ENCODE results near the gene SELL.
"Not testable (repeated sequence)": the region's sequence is repeated elsewhere in the genome, so short reads cannot be mapped to it uniquely, and the experiment has no call there.

Gene SELL

DNA sequence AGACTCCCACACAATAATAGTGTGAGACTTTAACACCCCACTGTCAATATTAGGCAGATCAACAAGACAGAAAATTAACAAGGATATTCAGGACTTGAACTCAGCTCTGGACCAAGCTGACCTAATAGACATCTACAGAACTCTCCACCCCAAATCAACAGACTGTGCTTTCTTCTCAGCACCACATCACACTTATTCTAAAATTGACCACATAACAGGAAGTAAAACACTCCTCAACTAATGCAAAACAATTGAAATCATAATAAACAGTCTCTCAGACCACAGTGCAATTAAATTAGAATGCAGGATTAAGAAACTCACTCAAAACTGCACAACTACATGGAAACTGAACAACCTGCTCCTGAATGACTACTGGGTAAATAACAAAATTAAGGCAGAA, 52.6 kb downstream of the SELL start:
- not testable (repeated sequence) for H3K27me3 ChIP-seq (ENCODE audit: control insufficient read depth, insufficient read depth, low read length); H3K4me3 ChIP-seq (ENCODE audit: low read depth, low read length); H3K9ac ChIP-seq (ENCODE audit: low read depth, low read length); H3K9me3 ChIP-seq (ENCODE audit: control insufficient read depth, insufficient read depth, low read length); H3K36me3 ChIP-seq (ENCODE audit: control insufficient read depth, insufficient read depth, low read length); H3K4me1 ChIP-seq (ENCODE audit: control insufficient read depth, insufficient read depth, low read length)

DNA sequence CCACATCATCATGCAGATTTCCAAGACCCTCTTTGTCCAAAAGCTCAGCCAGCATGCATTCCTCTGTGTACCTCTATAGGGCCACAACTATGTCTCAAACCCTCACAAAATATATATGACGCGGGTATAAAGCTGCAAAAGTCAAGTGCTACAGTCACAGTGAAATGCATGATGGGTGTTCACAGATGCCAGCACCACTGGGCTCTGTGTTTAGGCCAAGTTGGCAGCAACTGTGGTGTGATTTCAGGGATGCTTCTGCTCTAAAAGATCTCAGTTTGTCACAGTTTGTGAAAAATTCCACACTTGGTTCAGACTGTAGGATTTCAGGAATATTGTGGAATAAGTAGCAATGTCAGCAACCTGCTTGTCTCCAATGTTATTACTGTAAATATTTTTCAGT, 57.5 kb downstream of the SELL start:
- Histone ChIP-seq H3K27me3 (ENCODE audit: control insufficient read depth, insufficient read depth, low read length) (no peaks in the 10 kb centered on the region), H3K4me1 (ENCODE audit: control insufficient read depth, insufficient read depth, low read length) (no peaks in the 10 kb centered on the region), H3K36me3 (ENCODE audit: control insufficient read depth, insufficient read depth, low read length) (no peaks in the 10 kb centered on the region), H3K9me3 (ENCODE audit: control insufficient read depth, insufficient read depth, low read length) (no peaks in the 10 kb centered on the region), H3K4me3 (ENCODE audit: low read depth, low read length) (no peak overlapping the region), H3K9ac (ENCODE audit: low read depth, low read length) (no peak overlapping the region)

DNA sequence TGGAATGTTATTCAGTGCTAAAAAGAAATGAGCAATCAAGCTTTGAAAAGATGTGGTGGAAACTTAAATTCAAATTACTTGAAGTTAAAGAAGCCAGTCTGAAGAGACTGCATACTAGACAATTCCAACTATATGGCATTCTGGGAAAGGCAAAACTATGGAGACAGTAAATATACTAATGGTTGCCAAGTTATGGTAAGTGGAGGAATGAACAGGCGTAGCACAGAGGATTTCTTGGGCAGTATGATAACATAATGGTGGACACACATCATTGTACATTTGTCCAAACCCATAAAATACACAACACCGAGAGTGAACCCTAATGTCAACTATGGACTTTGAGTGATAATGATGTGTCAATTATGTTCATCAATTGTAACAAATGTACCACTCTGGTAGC, 60.4 kb downstream of the SELL start:
- no peaks in the 10 kb centered on the region for H3K27me3 ChIP-seq (ENCODE audit: control insufficient read depth, insufficient read depth, low read length)

DNA sequence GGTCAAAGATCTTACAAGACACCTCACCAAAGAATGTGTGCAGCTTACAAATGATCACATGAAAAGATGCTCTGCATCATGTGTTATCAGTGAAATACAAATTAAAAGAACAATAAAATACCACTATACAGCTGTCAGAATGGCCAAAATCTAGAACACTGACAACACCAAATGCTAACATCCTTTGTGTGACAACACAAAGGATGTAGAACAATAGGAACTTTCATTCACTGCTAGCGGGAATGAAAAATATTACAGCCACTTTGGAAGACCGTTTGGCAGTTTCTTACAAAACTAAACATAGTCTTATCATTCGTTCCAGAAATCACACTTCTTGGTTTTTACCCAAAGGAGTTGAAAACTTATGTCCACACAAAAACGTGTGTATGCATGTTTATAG, 60.9 kb downstream of the SELL start:
- Histone ChIP-seq H3K36me3 (ENCODE audit: control insufficient read depth, insufficient read depth, low read length) (no peaks in the 10 kb centered on the region), H3K4me3 (ENCODE audit: low read depth, low read length) (no peak overlapping the region), H3K4me1 (ENCODE audit: control insufficient read depth, insufficient read depth, low read length) (no peaks in the 10 kb centered on the region), H3K27me3 (ENCODE audit: control insufficient read depth, insufficient read depth, low read length) (no peaks in the 10 kb centered on the region), H3K9ac (ENCODE audit: low read depth, low read length) (no peak overlapping the region), H3K9me3 (ENCODE audit: control insufficient read depth, insufficient read depth, low read length) (no peaks in the 10 kb centered on the region)

More for the DNA sequence above, 60.4 kb downstream of the SELL start:
- Histone ChIP-seq H3K4me1 (ENCODE audit: control insufficient read depth, insufficient read depth, low read length) (no peaks in the 10 kb centered on the region), H3K9me3 (ENCODE audit: control insufficient read depth, insufficient read depth, low read length) (no peaks in the 10 kb centered on the region), H3K9ac (ENCODE audit: low read depth, low read length) (no peak overlapping the region), H3K36me3 (ENCODE audit: control insufficient read depth, insufficient read depth, low read length) (no peaks in the 10 kb centered on the region), H3K4me3 (ENCODE audit: low read depth, low read length) (no peak overlapping the region)

DNA sequence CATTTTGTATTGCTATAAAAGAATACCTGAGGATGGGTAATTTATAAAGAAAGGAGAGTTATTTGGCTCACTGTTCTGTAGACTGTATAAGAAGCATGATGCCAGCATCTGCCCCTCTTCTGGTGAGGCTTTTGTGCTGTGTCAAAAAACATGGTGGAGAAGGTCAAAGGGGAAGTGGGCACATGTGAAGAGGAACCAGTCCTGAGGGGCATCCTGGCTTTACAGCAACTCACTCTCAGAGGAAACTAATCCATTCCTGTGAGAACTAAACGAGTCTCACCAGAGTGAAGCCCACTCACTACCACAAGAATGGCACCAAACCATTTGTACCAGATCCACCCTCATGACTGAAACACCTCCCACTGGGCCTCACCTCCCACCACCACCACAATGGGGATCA, 62.7 kb downstream of the SELL start:
- H3K4me3 ChIP-seq (ENCODE audit: low read depth, low read length), result no peak overlapping the region
- H3K9me3 ChIP-seq (ENCODE audit: control insufficient read depth, insufficient read depth, low read length), result no peaks in the 10 kb centered on the region
- no peaks in the 10 kb centered on the region for H3K27me3 ChIP-seq (ENCODE audit: control insufficient read depth, insufficient read depth, low read length)
- H3K9ac ChIP-seq (ENCODE audit: low read depth, low read length), result no peak overlapping the region
- no peaks in the 10 kb centered on the region for H3K36me3 ChIP-seq (ENCODE audit: control insufficient read depth, insufficient read depth, low read length)
- no peaks in the 10 kb centered on the region for H3K4me1 ChIP-seq (ENCODE audit: control insufficient read depth, insufficient read depth, low read length)

DNA sequence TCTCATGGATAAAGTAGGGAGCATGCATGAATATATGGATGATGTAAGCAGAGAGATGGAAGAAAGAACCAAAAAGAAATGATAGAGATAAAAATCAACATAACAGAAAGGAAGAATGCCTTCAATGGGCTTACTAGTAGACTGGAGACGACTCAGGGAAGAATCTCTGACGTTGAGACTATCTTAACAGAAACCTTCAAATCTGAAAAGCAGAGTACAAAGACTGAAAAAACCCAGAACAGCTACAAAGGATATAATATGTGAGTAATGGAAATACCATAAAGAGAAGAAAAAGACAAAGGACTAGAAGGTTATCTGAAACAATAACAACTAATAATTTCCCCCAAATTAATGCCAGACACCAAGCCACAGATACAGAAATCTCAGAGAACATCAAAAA, 63.2 kb downstream of the SELL start:
- no peak overlapping the region for H3K4me3 ChIP-seq (ENCODE audit: low read depth, low read length)

DNA sequence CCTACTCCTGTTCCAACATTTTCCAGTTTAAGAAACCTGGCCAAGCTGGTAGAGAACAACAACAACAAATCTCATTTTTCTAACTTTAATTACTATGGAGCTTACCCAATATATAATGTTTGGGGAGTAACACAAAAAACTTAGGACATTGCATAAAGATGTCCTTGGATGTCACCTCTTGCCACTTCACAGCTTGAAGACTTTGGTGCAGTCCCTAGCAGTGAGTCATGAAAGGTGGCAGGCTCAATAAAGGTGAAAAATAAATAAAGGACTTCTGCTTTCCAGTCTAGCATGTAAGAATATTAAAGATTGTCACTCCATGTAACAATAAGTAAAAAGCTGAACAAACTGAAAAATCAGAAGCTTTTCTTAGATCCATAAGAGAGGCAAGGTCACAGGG, 63.9 kb downstream of the SELL start:
- Histone ChIP-seq H3K9me3 (ENCODE audit: control insufficient read depth, insufficient read depth, low read length) (no peaks in the 10 kb centered on the region), H3K36me3 (ENCODE audit: control insufficient read depth, insufficient read depth, low read length) (no peaks in the 10 kb centered on the region), H3K9ac (ENCODE audit: low read depth, low read length) (no peak overlapping the region), H3K4me3 (ENCODE audit: low read depth, low read length) (no peak overlapping the region), H3K4me1 (ENCODE audit: control insufficient read depth, insufficient read depth, low read length) (no peaks in the 10 kb centered on the region), H3K27me3 (ENCODE audit: control insufficient read depth, insufficient read depth, low read length) (no peaks in the 10 kb centered on the region)

More for the DNA sequence above, 63.2 kb downstream of the SELL start:
- no peak overlapping the region for H3K9ac ChIP-seq (ENCODE audit: low read depth, low read length)
- no peaks in the 10 kb centered on the region for H3K27me3 ChIP-seq (ENCODE audit: control insufficient read depth, insufficient read depth, low read length)
- no peaks in the 10 kb centered on the region for H3K9me3 ChIP-seq (ENCODE audit: control insufficient read depth, insufficient read depth, low read length)
- no peaks in the 10 kb centered on the region for H3K4me1 ChIP-seq (ENCODE audit: control insufficient read depth, insufficient read depth, low read length)
- H3K36me3 ChIP-seq (ENCODE audit: control insufficient read depth, insufficient read depth, low read length), result no peaks in the 10 kb centered on the region

DNA sequence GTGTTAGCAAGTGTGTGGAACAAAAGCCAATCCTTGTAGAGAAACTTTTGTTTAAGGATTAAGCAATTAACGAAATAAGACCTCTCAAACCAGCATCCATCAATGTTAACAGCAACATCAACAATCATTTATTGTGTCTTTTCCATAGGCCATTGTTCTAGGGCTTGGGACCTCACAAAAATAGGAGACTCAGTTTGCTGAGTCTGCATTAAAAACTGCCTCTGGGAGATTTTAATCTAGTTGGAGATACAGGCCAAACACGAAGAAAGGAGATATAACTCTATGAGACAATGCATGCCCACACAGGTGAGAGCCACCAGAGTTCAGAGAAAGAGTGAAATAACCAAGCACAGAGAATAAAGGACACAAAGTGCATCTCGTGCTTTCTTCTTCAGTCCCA, 67.1 kb downstream of the SELL start:
- no peaks in the 10 kb centered on the region for H3K27me3 ChIP-seq (ENCODE audit: control insufficient read depth, insufficient read depth, low read length)
- no peaks in the 10 kb centered on the region for H3K9me3 ChIP-seq (ENCODE audit: control insufficient read depth, insufficient read depth, low read length)
- H3K9ac ChIP-seq (ENCODE audit: low read depth, low read length), result no peak overlapping the region
- H3K4me3 ChIP-seq (ENCODE audit: low read depth, low read length), result no peak overlapping the region
- H3K4me1 ChIP-seq (ENCODE audit: control insufficient read depth, insufficient read depth, low read length), result no peaks in the 10 kb centered on the region
- no peaks in the 10 kb centered on the region for H3K36me3 ChIP-seq (ENCODE audit: control insufficient read depth, insufficient read depth, low read length)
